ENCODE results near the gene SMURF2.
"Not testable (repeated sequence)": the region's sequence is repeated elsewhere in the genome, so short reads cannot be mapped to it uniquely, and the experiment has no call there.

SMURF2 gene

DNA sequence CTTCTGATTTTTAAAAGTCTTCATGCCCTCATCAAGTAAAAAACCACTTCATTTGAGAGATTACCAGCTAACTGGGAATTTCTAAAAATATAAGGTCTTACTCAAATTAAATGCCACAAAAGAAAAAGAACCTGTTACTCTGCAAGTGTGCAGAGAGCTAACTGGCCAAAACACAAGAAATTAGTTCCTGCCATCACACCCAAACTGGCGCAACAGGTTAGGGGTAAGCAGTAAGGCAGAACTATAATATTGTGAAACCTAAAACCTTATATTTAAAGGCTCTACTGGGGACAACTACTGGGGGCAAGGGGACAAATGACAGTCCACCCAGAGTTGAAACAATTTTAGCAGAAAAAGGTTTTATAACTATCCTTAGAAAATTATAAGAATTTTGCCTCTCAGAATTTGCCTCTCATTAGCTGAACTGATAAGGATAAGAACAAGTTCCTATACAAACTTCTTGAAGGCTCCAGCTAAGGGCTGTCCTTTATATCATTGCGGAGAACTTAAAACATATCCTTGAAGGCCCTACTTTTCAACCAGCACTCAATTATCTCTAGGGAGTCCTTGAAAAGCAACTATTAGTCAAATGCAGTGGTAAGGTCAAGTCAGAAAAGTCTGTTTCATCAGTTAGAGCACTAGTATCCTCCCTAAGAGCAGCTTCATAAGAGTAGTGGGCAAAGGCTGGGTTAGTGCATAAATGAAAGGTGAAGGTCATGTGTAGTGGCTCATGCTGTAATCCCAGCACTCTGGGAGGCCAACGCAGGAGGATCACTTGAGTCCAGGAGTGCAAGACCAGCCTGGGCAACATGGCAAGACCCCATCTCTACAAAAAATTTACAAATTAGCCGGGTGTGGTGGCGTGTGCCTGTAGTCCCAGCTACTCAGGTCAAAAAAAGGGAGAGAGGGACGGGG is 31.5 kb downstream of the SMURF2 start:
- no peak for DNase-seq (ENCODE audit: low read depth)

DNA sequence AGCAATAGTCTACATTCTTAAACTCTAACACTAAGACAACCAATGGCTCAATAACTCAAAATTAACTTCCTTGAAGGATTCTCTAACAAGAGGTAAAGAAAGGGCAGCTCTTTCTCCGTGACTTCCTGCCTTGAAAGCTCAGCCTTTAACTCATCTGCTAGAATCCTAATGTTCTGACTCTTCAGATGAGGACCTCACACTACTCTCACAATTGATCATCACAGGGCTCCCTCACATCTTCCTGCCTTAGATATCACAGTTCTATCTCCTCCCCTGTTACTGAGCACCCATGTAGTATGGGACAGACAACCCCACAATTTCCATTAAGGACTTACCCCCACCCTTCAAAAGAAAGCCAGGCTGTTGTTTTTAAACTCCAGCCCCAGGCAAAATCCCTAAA is 33.5 kb downstream of the SMURF2 start:
- no peak for DNase-seq (ENCODE audit: low read depth)

DNA sequence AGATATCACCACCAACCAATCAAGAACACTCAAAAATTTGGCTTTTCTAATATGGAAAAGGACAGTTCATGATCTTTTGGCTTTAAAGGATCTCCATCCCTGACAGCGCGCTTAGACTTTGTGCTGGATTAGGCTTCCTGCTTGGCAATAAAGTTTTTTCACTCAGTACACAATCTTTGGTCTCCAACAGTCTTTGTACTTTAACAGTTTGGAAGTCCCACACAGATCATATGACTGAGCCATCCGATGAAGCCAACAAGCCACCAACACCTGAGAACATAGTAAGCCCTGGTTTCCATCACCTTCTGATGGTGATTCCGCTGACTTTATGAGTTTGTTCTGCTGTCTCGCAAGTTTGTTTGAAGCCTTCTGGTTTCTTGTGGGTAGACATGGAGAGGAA is 34.3 kb downstream of the SMURF2 start:
- DNase-seq (ENCODE audit: low read depth) = no peak

DNA sequence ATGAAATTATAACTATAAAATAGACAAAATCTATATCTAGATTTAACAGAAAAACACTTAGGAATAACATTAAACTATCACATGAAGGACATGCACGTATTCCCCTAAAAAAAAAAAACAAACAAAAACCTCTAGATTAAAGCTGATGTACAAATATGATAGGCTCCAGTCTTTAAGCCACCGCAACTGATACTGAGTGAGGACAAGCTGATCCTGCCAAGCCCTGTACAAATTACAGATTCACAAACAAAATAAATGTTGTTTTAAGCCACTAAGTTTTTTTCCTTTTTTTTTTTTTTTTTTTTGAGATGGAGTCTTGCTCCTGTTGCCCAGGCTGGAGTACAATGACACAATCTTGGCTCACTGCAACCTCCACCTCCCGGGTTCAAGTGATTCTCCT is 35.3 kb downstream of the SMURF2 start:
- no peak for DNase-seq (ENCODE audit: low read depth)

DNA sequence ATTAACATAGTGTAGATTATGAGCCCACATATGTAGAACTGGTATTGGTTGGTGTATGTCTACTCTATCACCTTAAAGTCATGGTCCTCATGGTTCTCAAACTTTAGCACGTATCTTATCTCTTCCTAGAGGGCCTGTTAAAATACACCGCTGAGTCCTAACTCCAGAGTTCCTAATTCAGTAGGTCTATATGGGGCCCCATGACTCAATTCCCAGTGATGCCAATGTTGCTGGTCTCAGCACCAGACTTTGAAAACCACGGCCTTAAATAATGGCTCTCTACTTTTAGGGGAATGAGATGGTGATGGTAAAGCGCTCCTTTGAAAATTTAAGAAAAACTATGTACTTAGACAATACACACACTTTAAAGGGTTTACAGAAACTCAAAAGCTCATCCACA is 36.6 kb downstream of the SMURF2 start:
- DNase-seq (ENCODE audit: low read depth) = no peak

DNA sequence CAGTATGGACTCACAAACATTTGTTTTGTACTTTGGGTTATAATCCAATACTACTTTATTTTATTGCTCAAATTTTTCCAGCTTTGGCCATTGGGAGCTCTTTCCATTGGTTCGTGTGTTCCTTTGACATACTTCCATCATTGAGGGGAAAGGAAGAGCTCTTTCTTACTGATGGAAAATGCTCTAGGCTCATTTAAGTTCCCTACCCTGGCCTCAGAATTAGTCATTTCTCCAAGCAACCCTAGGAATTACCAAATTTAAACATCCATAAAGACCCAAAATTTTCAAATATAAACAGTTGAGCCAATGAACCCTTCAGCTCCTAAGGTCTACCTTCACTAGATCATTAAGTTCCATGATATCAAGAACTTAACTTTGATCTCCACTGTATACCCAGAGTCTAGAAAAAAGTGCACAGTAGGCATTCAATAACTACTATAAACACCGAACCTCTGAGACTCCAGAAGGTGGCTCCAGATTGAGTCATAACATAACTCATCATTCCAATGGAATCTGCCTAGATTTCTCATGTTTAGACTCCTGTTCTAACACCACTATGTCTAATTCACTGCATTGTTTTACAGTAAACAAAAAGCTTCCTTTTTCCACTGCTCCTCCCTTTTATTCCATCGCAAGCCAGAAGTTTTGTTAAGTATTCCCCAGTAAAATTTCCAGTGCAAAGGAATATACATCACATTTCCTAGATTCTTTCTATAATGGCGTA is 39.0 kb downstream of the SMURF2 start:
- no peak for DNase-seq (ENCODE audit: low read depth)

DNA sequence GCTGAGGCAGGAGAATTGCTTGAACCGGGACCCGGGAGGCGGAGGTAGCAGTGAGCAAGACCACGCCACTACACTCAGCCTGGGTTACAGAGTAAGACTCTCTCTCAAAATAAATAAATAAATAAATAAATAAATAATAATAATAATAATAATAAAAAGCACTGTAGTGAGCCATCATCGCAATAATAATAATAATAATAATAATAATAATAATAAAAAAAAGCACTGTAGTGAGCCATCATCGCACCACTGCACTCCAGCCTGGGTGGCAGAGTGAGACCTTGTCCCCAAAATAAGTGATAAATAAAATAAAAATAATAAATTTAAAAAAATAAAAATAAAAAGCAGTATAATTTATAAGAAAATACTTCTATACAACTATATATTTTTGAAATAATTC is 40.3 kb downstream of the SMURF2 start:
- no peak for DNase-seq (ENCODE audit: low read depth)

DNA sequence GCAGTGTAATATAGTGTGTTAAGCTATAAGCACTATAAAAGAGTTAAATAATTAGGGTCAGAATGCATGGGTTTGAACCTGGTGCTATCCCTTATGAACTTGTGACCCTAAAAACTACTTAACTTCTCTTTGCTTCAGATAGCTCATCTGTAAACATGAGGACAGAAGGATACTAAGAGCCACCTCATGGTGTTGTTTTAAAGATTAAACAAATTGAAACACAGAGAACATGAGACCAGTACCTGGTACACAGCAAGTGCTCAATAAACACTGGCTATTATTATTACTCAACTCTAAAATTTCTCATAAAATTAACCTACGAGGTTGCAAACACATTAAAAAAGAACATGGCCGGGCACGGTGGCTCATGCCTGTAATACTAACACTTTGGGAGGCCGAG is 43.3 kb downstream of the SMURF2 start:
- DNase-seq (ENCODE audit: low read depth) = no peak

DNA sequence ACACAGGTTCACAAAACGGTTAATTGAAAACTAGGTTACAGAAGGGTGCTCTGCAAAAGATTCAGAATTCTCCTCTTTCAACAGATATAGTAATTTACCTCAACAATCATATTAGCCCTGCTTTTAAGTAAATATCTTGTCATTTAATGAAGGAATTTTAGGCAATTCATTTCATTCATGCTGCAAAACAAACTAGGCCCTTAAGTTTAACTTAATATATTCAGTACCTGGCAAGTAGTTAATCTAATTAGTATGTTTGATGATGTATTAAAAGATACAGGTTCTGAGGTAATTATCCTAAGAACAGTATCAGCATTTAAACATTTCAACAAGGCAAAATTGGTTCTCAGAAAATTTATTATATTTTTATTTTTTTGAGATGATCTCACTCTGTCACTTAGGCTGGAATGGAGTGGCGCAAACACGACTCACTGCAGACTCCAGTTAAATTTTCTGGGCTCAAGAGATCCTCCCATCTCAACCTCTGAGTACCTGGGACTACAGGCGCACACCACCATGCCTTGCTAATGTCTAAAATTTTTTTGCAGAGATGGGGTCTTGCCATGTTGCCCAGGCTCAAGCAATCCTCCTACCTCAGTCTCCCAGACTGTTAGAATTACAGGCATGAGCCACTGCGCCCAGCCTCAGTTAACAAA is 44.9 kb downstream of the SMURF2 start:
- DNase-seq (ENCODE audit: low read depth) = no peak

DNA sequence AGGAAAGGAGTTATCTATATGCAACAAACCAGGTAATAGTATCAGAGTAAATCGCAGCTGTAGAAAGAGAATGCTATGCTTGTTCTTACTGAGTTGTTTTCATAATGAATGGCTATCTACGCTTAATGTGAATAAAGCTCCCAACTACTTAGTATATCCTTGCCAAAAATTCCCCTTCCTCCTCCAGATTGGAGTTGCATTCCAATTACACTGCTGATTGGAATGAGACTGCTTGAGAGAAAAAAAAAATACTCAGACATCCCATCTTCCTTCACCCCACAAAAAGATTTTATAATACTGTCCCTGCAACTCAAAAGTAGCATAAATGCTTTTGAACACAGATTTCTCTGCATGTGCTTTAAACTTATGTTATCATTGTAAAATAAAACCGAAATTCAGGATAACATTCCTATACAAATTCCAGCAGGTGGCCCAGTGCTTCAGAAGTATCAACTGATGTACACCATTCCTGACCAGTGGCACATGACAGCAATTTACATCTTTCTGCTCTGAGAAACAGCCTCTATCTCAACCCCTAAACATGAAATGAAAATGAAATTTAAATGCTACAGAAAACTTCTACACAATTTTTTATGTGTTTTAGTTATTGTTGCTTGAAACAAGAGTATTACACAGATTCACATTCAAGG is 47.0 kb downstream of the SMURF2 start:
- no peak for DNase-seq (ENCODE audit: low read depth)

DNA sequence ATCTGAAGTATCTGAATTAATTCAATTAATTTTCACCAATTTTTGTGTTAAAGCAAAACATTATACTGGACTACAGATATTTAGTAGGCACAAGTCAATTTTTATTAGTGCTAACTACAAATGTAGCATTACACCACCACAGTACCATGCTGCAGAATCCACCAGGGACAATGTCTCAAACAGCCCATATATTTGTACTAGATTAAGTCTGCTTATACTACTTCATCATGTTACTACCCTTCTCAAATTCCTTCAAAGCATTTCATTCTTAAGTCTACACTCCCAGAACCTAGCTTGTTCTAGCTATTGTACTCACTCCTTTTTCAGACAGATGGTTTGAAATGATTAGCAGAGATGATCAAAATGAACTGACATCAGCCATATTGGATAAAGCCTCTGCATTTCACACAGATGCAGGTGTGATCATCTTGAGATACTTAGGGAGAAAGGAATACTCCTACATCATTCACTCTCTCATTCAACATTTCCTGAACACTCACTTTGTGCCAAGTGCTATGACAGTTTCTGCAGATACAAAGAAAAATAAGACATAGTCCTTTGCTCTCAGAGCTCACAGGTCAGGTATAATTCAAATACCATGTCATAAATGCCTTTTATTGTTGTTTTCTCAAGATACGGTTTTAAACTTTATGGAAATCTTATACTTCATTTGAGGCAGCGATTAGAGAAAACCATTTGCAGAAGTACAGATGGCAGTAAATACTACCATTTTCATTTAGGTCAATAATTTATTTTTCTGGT is 47.7 kb downstream of the SMURF2 start:
- DNase-seq (ENCODE audit: low read depth) = no peak

DNA sequence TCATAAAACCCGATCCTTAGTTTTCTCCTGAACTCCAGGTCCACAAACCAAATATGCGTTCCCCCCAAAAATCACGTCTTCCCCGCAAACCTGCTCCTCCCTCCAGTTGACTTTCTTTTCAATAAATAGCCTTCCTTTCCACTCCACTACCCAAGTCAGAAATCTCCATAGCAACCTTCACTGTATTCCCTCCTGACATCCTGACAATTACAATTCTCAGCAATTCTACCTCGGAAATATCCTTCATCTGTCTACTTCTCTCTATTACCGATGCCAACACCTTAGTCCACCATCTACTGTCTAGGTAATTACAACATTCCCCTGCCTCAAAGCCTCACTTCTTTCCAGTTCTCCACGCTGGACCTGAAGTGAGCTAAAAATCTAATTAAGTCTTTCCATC is 50.7 kb downstream of the SMURF2 start:
- no peak for DNase-seq (ENCODE audit: low read depth)

DNA sequence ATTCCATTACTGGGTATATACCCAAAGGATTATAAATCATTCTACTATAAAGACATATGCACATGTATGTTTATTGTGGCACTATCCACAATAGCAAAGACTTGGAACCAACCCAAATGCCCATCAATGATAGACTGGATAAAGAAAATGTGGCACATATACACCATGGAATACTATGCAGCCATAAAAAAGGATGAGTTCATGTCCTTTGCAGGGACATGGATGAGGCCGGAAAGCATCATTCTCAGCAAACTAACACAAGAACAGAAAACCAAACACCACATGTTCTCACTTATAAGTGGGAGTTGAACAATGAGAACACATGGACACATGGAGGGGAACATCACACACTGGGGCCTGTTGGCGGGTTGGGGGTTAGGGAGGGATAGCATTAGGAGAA is 51.9 kb downstream of the SMURF2 start:
- not testable (repeated sequence) for DNase-seq (ENCODE audit: low read depth)

DNA sequence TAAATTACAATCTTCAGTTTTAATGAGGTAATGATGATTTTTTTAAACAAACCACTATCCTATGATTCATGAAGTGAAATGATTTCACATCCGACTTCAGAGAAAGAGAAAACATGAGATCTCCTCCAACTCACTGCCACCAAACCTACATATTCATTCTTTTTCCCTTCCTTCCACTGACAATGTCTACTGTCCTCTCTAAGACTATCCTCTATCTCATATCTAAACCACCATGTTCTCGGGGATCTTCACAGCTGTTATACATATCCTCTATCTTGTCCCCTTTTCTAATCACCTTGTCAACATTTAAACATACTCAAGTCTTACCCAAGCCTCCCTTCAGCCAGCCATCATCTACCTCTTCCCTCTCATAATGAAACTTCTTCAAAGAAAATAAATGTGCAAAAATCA is 53.5 kb downstream of the SMURF2 start:
- DNase-seq (ENCODE audit: low read depth) = no peak

DNA sequence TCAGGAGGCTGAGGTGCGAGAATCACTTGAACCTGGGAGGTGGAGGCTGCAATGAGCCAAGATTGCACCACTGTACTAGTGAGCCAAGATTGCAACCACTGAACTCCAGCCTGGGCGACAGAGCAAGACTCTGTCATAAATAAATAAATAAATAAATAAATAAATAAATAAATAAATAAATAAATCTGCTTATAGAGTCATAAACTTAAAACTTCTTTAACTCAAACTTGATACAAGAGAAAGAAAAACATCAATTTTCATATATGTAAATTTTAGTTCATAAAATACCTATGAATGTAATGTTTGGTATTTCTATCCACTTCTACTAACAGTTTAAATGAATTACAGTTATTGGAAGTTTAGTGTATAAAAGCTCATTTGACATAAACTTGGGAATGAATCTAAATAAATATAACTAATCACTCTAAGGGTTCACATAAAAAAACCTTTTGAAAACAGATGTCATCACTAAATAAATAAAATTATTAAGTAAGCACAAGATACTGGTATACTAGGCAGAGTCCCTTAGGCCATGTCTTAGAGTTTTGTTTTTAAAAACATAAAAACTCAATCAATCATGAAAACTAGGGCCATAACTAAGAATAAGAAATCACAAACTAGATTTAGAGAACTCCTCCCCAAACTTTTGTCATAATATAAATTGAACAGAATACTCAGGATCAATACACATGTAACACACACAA is 54.1 kb downstream of the SMURF2 start:
- DNase-seq (ENCODE audit: low read depth) = no peak

DNA sequence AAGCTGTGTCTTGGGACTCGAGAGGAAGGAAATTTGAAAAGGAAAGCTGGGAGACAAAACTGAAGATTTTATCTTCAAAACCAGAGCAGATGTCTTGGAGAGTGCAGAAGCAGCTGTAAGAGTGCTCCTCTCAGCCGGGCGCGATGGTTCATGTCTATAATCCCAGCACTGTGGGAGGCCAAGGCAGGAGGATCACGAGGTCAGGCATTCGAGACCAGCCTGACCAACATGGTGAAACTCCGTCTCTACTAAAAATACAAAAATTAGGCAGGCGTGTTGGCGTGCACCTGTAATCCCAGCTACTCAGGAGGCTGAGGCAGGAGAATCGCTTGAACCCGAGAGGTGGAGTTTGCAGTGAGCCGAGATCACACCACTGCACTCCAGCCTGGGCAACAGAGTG is 57.6 kb downstream of the SMURF2 start:
- not testable (repeated sequence) for DNase-seq (ENCODE audit: low read depth)

DNA sequence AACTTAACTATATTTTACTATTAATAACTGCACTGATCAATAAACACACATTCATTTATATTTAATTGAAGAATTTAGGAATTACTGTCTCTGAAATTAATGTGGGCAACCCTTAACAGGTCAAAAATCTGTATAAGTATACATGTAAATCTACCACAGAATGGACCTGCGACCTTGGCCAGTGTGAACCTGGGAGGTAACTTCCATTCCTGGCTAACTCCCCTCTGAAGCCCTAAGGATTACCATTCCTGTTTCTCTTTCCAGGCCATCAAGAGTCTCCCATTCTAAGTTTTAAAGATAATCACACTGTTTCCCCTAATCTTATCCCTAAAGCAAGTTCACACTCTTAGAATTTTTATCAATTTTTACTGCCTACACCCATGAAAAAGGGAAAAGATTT is 58.1 kb downstream of the SMURF2 start:
- DNase-seq (ENCODE audit: low read depth) = no peak

DNA sequence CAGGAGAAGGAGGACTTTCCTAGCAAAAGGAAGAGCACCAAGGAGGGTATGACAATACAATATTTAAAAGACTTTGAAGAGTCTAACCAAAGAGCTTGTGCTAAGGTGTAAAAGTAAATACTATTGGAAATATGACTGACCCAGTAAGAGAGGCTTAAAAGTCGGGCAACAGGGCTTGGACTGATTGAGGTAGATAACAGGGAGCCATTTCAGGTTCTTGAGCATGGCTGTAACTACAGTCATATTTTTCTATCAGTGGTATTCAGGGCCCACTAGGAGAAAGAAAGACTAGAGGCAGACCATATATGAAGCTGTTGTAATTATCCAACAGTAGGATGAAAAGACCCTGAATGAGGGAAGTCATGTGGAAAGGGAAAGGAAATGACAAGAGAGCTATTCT is 62.3 kb downstream of the SMURF2 start:
- DNase-seq (ENCODE audit: low read depth) = no peak

DNA sequence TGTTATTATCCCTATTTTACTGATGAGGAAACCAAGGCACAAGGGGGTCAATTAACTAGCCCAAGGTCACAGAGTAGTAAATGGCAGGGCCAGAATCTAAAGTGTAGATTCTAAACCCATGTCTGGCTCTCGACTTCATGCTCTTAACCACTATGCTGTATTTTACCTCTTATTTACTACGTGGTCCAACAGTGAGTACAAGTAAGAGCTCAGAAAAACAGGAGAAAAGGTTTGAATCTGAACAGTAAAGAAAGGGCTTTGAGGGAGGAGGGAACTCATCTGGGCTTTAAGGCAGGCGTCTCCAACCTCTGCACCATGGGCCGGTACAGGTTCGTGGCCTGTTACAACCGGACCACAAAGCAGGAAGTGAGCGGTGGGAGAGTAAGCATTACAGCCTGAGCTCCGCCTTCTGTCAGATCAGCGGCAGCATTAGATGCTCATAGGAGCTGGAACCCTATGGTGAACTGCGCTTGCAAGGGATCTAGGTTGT is 62.9 kb downstream of the SMURF2 start:
- DNase-seq (ENCODE audit: low read depth) = peak; percentile 24

DNA sequence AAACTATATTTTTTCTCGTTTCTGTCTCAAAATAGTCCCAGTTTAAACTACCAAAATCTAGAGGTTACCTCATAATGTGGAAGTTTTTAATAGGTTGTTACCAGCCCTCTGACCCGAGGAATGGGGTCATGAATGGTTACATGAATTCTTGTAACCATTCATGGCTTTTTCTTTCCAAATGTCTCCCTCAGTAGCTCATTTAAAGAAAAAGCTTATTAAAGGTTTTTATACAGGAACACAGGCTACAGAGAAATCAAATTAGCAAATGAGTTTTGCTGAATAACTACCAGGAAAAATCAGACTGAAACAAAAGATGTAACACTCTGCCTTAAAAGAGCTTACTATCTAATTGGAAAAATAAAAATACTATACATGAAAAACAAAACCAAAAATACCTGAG is 63.4 kb downstream of the SMURF2 start:
- DNase-seq (ENCODE audit: low read depth) = no peak

DNA sequence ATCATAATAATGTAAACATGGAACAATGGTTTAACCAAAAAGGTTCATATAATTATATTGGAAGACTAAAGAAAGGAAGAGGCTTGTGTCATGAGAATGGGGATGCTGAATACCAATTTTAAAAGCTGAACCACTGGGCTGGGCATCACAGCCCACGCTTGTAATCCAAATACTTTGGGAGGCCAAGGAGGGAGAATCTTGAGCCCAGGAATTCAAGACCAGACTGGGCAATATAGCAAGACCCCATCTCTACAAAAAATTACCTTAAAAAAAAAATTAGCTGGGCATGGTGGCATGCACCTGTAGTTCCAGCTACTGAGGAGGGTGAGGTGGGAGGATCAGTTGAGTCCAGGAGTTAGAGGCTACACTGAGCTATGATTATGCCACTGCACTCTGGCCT is 65.1 kb downstream of the SMURF2 start:
- no peak for DNase-seq (ENCODE audit: low read depth)
